ENCODE measurements around the gene SGIP1.

DNA sequence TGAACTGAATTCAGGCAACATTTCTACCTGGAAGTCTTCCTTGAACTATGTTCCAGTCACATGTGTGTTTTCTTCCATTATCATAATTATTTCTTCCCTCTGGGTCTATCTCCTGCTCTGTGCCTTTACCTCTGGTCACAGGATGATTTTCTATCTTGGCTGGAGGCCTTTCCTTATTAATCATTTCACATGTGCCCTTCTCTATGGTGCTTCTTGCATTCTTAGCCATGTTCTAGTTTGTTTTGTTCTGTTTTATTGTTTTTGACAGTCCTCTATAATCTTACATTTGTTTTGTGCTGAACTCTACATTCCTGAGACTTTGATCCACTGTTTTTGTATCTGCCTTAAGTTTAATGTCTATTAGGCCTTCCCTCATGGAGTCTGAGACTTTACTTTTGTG lies 51.0 kb downstream of the SGIP1 start:
- TF ChIP-seq, protein P1, sequence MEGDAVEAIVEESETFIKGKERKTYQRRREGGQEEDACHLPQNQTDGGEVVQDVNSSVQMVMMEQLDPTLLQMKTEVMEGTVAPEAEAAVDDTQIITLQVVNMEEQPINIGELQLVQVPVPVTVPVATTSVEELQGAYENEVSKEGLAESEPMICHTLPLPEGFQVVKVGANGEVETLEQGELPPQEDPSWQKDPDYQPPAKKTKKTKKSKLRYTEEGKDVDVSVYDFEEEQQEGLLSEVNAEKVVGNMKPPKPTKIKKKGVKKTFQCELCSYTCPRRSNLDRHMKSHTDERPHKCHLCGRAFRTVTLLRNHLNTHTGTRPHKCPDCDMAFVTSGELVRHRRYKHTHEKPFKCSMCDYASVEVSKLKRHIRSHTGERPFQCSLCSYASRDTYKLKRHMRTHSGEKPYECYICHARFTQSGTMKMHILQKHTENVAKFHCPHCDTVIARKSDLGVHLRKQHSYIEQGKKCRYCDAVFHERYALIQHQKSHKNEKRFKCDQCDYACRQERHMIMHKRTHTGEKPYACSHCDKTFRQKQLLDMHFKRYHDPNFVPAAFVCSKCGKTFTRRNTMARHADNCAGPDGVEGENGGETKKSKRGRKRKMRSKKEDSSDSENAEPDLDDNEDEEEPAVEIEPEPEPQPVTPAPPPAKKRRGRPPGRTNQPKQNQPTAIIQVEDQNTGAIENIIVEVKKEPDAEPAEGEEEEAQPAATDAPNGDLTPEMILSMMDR (IDR thresholded peaks at IDR 0.05): no peak
- TF ChIP-seq POLR2A (IDR thresholded peaks at IDR 0.05): no peak
